Measurements from ENCODE around the gene NR1H3.

GRCh38 chr11:47256374-47256773 lies 1.4 kb upstream of the NR1H3 start:
- TF ChIP-seq POLR2A (IDR thresholded peaks at IDR 0.05; ENCODE audit: low read depth, low read length) (no peak), USF2 (IDR thresholded peaks at IDR 0.05; ENCODE audit: low read depth, low read length) (no peak), CTCF (conservative IDR thresholded peaks at IDR 0.05; ENCODE audit: low read depth, low read length) (no peak)
